GM19395 (cell line): ENCODE data around the gene USH2A.
"Not testable (repeated sequence)": the region's sequence is repeated elsewhere in the genome, so short reads cannot be mapped to it uniquely, and the experiment has no call there.

Experiments
- ATAC-seq: cut with Tn5 transposase; IDR thresholded peaks from one replicate; pipeline ENCODE4 v1.9.1; 2021; ENCODE audit warnings: mild to moderate bottlenecking, moderate library complexity; ENCODE audit not compliant: unreplicated experiment

Gene USH2A

DNA sequence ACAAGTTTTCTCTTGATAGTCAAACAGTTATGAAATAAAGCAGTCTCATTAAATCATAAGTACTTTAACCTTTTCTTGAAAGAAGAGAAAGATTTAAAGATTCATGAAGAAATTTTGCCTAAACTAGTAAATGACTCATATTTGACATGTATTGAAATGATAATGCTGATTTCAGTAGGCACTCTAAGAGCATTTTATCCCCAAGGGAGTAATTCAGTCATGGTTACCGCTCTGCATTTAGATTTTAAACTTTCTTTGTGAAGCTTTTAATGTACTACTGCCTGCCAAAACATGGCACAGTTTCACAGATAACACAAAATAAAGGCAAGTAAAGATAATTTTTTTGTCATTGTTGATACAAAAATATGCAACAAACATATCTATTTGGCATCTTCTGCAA, 6.8 kb downstream of the USH2A start:
- no peak for ATAC-seq

DNA sequence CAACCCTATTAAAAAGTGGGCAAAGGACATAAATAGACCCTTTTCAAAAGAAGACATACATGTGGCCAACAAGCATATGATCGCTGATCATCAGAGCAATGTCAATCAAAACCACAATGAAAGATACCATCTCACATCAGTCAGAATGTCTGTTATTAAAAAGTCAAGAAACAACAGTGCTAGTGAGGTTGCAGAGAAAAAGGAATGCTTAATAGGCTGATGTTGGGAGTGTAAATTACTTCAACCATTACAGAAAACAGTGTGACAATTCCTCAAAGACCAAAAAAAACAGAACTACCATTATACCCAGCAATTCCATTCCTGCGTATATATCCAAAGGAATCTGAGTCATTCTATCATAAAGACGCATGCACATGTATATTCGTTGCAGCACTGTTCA, 13.2 kb downstream of the USH2A start:
- no peak for ATAC-seq

DNA sequence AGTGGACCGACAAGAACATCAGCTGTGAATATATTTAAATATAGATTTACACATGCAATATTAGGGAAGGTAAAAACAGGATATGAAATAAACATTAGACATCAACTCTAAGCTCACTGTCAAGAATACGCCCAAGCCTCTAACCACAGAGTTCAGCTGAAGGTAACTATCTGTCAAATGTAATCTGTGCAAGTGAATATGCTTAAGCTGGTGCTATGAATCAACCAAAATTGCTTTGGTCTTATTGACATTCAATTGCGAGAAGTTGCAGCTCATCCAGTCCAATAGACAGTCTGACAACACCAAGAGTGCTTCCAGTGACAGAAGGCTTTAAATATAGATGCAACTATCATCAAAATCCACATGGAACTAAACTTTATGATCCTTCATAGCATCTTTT, 32.3 kb downstream of the USH2A start:
- ATAC-seq = no peak

DNA sequence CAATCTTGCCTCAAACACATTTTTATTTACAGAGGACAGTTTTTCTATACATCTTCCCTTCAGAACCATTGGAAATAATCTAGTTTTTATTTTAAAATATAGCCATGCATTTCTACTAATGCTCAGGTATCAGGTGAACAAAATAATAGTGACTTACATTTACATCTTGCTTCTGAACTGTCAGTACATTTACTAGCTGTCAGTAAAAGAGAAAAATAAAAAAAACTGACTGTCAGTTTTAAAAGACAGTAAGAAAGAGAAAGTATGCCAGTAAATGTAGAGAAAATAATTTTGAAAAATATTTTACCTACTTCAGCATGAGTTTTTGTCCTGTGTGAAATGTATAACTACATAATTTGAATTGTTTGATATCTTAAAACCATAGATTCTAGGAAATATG, 33.5 kb downstream of the USH2A start:
- ATAC-seq = no peak

DNA sequence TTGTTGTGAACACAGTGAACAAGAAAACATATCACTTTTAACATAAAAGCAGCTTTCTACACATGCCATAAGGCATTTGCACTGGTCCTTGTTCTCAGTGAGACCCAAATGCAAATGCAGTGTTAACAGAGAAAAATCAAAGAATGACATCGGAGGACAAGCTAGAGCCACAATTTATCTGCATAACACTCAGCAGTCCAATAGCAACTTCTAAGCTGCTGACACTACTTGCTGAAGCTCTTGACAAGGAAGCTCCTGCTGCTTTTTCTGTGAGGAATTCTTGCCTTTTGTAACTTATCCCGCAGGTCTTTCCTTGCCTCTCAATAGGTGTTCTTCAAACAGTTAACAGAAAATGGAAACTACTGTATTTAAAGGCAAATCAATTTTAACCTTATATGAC, 34.7 kb downstream of the USH2A start:
- no peak for ATAC-seq

DNA sequence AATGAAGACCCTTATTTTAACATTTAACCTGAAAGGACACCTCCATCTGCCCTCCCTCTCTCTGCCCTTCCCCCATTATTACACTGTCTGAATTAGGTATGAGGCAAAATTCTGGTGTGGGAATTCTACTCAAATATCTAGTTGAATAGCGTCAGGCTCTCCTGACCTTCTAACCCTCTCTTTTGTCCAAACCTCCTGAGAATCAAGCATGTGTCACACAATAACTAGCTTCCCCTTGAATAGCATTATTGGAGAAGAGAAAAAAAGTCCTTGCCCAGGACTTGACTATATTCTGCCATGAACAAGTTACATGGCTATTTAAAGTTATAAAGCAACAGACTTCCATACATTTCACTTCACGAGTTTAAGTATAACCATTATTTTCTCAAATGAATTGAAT, 35.5 kb downstream of the USH2A start:
- no peak for ATAC-seq

DNA sequence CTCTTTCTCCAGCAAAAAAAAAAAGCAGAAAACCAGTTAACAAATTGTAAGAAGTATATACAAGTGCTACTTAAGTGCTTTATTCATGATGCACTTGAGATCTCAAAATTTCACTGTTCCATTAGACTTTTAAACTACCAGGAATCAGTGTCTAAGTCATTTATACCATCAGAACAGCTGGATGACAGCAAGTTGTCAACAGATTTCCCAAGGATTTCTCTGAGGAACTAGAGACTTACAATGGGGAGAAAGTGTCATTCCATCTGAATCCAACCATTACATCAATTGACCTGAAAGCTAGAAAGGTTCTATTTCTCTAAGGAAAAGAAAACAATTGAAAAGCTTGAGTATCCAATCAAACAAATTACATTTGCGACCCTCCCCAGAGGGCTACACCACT, 43.8 kb downstream of the USH2A start:
- no peak for ATAC-seq

DNA sequence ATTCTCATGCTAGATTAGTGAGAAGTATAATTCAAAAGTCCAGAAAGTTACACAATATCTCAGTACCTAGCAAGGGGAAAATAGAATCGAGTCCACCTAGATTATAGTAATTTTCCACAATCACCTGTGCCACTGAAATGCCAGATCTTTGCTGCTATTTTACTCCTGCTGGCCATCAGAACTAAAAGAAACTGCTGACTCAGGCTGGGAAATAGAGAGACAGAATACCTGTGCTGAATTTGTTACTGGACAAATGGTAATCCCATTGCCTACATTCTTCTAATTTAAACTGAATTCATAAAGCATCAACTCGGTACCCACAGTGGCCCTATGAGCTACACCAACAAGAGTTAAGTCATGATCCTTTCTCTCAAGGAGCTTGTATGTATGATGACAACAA, 55.0 kb downstream of the USH2A start:
- no peak for ATAC-seq

DNA sequence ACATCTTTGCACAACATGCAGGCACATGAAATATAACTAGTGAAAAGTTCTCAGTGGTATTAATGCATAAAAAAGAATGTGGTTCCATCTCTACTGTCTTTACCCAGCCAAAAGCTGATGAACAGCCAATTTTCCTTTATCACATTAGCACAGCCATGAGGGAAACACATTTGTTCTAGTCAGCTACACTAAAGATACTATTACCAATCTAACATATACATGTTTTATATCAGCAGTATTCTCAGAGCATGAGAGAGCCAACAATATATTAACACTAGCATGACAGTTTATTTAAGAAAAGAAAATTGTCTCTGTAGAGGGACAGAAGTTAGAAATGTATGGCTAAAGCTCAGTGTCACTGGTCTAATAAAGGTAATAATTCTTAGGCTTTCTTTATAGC, 56.3 kb downstream of the USH2A start:
- no peak for ATAC-seq

DNA sequence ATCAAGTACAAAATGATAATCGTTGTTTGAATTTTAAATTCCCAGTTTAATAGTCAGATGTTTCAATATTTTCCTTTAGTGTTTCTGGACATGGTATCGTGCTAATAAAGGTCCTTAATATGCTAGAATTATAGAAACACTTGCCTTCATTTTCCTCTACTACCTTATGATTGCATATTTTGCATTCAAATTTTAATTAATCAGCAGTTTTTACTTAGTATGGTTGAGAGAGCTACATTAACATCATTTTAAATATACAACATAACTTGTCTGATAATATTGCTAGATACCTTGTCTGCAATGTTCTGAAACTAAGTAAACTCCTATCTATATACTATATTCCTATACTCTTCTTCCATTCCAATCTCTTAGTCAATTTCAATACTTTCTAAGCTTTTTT, 66.3 kb downstream of the USH2A start:
- ATAC-seq = no peak

DNA sequence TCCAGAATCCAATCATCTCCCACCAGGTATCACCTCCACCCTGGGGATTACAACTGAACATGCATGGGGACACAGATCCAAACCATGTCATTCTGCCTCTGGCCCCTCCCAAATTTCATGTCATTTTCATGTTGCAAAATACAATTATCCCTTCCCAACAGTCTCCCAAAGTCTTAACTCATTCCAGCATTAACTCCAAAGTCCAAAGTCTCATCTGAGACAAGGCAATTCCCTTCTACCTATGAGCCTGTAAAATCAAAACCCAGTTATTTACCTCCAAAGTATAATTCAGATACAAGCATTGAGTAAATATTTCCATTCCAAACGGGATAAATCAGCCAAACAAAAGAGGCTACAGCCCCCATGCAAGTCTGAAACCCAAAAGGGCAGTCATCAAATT, 73.1 kb downstream of the USH2A start:
- ATAC-seq = no peak

DNA sequence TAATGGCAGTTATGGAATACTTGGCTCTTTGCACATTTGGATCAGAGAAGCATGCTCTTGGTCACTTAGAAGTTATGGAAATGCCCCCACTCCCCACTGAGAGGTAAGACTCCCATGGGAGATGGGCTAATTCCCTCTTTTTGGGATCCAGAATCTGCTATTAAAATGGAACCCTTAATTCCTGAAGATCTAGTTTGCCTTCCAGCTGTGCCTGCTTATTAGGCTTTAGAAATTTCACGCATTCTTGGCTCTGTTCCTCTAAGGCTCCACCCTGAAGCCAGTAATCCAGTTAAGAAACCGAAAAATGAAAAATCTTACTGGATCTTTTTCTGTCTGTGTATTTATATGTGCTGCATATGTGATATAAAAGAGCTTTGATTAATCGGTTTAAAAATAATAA, 76.7 kb downstream of the USH2A start:
- no peak for ATAC-seq

DNA sequence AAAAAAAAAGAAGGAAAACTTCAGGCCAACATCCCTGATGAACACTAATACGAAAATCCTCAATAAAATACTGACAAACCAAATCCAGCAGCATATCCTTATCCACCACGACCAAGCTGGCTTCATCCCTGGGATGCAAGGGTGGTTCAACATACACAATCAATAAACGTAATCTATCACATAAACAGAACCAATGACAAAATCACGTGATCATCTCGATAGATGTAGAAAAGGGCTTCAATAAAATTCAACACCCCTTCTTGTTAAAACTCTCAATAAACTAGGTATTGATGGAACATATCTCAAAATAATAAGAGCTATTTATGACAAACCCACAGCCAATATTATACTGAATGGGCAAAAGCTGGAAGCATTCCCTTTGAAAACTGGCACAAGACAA, 82.7 kb downstream of the USH2A start:
- ATAC-seq = not testable (repeated sequence)

DNA sequence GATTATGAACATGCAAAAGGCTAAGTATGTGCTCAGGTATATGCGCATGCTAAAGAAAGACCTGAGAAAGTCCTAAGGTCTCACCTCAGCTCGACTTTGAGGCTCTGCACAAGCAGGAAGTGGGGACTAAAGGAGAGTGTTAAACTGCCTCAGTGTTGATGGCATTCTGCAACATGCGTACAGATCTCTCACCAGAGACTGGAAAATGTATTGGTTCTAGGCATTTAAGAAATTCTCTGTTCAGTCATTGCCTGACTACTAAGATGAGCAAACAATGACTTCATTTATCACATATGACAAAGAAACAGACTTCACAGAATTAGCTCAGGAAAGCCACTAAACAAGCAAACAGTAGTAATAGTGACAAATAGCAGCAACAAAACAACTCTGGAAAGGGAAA, 90.8 kb downstream of the USH2A start:
- ATAC-seq = no peak

DNA sequence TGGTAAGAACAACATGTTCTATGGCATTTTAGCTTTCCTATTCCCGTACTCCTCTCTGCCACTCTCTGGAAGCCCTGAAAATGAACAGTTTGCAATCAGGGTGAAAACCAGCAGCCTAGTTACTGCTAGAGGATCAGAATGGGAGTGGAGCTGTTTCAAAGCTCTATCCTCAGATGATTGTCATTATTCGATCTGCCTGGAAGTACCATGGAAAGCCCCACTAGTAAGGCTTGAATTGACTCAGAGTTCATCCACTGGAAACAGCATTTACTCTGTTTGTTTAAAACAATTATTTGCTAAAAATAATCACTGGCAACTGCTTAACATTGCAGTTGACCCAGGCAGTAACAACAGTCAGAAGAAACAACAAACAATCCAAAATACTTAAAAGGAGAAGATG, 91.2 kb downstream of the USH2A start:
- ATAC-seq = no peak

DNA sequence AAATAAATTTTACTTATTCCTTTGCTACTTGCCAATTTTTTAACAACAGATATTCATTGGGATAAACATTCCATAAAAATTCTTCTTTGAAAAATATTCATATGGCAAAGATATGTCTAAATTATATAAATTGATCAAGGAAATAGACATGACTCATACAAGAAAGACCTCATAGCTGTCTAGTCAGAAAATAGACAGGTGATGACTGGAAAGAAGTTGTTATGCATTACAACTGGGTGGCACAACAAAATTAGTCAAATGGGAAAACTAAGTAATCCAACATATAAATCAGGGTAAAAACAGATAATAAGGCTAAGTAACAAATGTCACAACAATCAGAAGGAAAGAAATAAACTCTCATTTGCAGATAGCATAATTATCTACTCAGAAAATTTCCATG, 92.0 kb downstream of the USH2A start:
- ATAC-seq = no peak

DNA sequence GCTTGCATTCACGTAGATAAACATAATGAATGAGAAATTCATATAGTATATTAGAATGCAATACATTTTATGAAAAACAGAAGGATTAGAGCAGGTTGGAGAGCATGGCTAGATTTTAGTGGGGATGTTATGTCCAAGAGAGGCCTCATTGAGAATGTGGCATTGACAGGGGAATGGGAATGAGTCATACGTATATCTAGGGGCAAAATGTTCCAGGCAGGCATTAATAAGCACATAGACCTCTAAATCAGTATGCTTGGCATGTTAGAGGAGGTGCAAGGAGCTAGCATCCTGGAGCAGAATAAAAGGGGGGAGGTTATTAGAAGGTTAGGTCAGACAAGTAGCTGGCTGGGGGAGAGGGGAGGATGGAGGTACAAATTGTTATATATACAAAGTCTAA, 93.0 kb downstream of the USH2A start:
- ATAC-seq = no peak

DNA sequence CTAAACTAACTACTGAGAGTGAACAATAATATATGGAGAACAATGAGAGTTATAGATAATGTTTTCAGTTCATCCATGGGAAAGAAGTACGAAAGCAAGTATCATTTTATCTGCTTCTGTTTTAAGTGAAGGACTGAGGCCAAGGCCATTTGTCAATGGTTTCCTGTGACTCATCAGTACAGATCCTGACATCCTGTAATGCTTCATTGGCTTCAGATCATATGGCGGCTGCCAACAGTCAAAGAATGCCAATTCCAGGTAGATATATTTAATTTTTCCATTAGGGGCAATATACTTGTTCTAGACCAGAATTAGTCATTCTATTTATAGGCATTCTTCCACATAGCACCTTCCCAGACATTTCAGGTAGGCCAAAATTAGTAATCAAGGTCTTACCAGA, 97.3 kb downstream of the USH2A start:
- ATAC-seq = no peak

DNA sequence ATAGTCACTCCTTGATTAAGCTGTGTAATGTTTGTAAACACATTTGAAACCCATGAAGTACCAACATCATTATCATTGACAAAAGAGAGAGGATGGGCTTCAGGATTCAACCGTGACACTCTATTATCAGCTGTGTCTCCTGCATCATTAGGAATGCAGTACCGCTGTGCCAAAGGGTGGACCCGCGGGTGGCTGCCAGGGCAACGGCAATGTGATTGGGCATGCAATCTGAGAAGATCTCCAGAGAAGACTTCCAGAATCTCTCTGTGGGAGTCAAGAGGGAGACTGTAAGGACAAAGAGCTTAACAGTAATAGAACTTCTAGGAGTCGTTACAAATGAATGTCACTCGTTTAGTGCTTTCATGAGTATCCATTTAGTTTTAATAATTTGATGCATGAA, 97.9 kb downstream of the USH2A start:
- no peak for ATAC-seq

DNA sequence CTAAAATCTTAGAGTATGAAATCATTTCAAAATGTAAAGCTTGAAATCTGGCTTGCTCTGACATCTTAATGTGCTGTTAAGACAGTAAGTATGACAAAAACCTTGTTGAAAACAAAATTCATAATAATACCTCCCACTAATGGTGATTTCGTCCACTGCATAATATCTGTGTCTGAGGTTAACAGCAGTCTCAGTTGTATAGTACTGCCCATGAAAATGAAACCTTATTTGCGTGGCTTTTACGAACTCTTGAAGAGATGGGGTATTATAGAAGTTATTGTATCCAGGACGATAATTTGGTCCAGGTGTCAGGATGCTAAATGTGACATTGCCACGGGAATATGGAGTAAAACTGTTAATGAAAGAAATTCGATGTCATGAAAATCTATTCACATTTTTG, 99.9 kb downstream of the USH2A start:
- no peak for ATAC-seq

DNA sequence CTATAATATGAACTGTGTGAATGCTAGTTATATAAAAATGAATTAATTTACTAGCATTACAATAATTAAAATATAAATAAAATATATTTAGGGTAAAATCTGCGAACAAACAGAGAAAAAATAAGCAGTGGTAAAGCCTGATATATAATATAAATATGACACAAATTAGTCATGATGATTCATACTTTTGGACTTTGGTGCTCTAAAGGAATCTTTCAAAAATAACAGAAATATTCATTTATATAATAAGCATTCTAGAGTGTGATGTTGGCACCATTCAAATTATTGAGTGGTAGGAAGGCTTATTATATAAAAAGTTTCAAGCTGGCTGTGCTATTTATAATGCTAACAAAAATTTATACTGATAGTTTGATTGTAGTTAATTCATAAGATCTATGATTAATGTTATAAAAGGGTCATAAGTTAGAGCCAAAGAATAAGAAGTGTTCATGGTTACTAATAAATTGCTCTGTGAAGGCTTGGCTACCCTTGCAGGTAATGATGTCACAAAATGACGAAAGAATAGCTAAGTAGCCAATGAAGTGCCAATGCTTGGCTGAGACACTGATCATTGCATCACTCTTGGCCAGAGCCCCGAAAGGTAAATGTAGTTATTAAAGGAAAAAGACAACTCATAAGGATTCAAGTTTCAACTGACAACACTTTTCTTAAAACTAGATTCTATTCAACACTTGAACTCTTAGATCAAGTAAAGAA, 108.7 kb downstream of the USH2A start:
- ATAC-seq = no peak

DNA sequence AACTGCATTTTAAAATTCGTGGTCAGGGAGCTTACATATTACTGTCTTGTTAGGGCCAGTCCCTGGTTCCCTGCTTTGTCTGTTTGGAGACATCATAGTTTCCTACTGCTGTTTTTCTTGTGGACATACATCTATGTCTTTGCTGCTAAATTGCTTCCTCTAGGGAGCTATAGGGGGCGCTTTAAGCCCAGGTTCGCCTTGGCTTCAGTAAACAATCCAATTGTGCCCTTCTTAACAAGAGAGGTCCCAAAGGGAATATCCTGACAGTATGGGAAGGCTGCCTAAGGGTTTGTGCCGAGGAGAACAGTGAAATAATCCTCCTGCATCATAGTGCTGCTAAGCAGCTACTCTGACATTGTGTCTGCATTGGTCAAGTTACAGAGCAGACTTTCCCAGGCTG, 112.5 kb downstream of the USH2A start:
- no peak for ATAC-seq

DNA sequence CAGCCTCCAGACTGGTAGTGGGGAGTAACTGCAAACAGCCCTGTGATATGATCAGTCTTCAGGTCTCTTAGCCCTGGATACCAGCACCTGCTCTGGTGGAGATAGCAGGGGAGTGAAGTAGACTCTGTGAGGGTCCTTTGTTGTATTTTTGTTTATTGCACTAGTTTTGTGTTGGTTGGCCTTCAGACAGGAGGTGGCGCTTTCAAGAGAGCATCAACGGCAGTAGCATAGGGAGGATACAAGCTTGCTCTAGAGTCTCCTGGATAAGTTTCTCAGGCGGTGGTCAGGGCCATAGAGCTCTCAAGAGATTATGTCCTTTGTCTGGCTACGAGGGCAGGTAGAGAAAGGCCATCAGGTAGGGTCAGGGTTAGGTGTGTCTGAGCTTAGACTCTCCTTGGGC, 116.4 kb downstream of the USH2A start:
- no peak for ATAC-seq

DNA sequence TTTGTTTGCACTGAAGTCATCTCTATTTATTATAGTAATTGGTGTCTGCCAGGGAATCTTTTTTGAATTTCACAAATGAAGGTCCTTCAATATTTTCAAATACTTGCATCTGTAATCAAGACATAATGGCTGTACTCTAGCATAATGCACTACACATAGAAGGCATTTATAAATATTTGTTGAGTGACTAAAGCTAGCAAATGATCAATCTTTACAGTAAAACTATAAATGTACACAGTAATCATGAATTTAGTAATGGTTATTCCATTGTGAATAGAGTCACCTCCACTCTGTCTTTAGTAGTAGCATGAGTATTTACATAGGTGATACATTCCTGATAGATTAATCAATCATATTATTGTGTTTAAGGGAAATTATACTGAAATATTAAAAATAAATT, 119.6 kb downstream of the USH2A start:
- ATAC-seq = no peak
